GM15510 (cell line): ENCODE measurements around the gene MVK.

Experiments
- POLR2A ChIP-seq: IDR thresholded peaks from 3 replicates; pipeline ENCODE4 v1.6.1; 2011; ENCODE audit warnings: borderline replicate concordance; ENCODE audit not compliant: insufficient read length; ENCODE audit errors: extremely low read depth

Gene MVK

GRCh38 chr12:109539508-109539907, 34.1 kb upstream of the MVK start:
- TF ChIP-seq POLR2A = no peak

GRCh38 chr12:109540526-109541412, 32.8 kb upstream of the MVK start:
- no peak for TF ChIP-seq POLR2A

GRCh38 chr12:109541413-109541726, 32.2 kb upstream of the MVK start:
- TF ChIP-seq POLR2A = no peak

- no peak for TF ChIP-seq POLR2A
These were observed 31.6 kb upstream of the MVK start for GRCh38 chr12:109542014-109542413.

DNA sequence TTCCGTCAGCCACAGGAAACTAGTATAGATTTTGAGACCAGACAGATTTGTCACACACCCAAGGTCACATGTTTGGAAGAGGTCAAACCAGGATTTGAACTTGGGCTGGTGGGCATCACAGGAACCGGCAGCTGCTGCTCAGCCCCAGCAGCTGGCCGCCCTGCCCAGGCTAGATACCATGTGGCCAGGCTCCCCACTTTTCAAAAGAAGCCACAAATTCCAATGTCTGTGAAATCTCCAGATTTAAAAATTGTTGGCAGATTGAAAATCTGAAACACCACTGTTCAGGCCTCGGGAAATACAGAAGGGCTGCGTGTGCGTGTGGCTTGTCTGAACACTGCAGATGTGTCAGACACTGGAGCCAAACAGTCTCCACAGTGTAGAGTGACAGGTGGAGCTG, 30.7 kb upstream of the MVK start:
- TF ChIP-seq POLR2A = no peak

GRCh38 chr12:109544955-109545531, 28.6 kb upstream of the MVK start:
- TF ChIP-seq POLR2A = no peak

DNA sequence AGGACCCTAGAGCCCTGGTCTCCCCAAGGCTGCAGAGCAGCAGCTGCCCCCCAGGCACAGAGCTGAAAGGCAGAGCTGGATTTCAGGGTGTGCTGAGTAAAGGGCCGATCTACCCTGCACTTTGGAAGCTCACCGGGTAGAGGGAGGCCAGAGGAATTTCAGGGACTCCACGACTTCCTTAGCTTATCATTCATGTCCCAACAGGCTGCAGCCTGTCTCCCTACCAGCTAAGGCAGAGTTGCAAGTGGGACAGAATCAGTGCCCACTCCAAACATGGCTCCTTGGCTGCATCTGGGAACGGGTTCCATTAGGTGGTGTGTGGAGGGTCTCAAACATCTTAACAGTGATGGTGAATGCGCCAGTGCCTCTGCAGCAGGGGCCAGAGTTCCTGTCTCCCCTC, 27.8 kb upstream of the MVK start:
- no peak for TF ChIP-seq POLR2A

- no peak for TF ChIP-seq POLR2A
These were observed 26.3 kb upstream of the MVK start for GRCh38 chr12:109547286-109547685.

DNA sequence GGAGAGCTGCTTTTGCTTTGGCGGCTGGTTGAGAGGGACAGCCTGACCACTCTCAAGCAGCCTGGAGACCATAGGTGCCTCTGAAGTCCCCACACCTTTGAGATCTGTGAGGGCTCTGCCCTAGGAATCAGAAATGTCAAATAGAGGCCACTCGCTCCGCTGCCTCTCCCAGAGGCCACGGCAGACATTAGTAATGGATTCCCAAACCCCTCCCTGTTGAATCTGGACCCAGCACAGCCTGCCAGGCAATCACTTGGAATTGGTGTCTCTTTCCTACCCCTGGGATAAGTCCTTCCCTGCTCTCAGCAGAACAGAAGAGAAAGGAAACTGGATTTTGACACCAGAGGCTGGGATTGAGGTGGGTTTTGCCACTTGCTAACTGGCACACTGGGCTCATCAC, 25.3 kb upstream of the MVK start:
- no peak for TF ChIP-seq POLR2A

- no peak for TF ChIP-seq POLR2A
These were observed 23.9 kb upstream of the MVK start for GRCh38 chr12:109549613-109550270.

DNA sequence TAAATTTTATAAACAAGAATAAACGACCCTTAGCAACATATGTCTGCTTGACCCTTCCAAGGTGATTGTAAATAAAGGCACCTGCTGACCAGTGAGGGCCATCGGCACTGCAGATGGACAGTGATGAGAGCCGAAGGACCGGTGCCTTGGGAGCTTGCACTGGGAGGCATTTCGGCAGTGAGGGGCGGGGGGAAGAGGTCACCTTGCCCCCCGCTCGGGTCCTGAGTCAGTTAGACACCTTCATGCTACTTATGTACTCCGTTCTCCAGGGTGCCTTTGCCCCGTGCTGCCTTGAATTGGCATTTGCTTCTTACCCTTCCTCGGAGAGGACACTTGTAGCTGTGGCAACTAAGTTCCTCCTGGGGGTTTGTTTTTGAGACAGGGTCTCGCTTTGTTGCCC, 23.3 kb upstream of the MVK start:
- TF ChIP-seq POLR2A = no peak

GRCh38 chr12:109551108-109551507, 22.5 kb upstream of the MVK start:
- TF ChIP-seq POLR2A = no peak

GRCh38 chr12:109552971-109553370, 20.6 kb upstream of the MVK start:
- TF ChIP-seq POLR2A = no peak

GRCh38 chr12:109553483-109553882, 20.1 kb upstream of the MVK start:
- TF ChIP-seq POLR2A = no peak

DNA sequence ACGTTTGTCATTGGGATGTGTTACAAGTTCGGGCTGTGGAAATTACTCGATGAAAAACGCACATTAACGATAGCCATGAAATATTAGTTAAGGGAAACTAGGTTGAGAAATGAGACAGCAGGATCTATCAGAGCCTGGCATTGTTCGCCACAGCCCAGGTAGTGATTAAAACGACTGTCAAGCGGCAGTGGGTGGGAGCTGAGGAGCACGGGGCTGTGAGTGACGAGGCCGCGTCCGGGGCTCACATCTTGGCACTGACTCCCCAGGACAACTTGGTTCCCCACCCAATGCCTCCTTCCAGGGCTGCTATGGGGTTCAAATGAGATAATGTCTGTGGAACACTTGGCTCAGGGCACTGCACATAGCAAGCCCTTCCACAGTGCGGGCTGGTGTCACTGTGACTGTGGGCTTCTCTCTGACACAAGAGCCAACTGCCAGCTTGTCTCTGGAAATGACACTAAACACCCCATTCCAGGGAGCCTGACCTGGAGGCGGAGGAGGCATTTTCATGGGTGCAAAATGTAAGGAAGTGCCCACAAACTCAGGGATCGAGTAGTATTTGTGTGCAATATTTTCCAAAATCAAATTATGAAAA, 19.6 kb upstream of the MVK start:
- no peak for TF ChIP-seq POLR2A

DNA sequence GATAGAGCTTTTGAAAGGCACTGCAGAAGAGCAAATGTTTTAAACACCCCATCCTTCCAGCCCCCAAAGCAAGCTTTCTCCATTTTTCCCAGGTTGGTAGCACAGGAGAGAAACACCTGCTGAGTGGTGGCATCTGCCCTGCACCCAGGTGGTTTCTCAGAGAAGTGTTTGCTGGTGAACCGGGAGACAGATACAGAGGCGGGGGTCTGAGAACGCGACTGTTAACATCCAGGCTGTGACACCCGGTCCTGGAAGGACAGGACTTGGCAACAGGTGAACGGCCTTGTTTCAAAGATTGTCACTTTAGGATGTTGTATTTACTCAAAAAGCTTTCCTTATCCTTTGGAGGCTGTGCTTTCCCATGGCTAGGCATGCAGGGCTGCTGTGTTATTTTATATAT, 18.8 kb upstream of the MVK start:
- TF ChIP-seq POLR2A = no peak

DNA sequence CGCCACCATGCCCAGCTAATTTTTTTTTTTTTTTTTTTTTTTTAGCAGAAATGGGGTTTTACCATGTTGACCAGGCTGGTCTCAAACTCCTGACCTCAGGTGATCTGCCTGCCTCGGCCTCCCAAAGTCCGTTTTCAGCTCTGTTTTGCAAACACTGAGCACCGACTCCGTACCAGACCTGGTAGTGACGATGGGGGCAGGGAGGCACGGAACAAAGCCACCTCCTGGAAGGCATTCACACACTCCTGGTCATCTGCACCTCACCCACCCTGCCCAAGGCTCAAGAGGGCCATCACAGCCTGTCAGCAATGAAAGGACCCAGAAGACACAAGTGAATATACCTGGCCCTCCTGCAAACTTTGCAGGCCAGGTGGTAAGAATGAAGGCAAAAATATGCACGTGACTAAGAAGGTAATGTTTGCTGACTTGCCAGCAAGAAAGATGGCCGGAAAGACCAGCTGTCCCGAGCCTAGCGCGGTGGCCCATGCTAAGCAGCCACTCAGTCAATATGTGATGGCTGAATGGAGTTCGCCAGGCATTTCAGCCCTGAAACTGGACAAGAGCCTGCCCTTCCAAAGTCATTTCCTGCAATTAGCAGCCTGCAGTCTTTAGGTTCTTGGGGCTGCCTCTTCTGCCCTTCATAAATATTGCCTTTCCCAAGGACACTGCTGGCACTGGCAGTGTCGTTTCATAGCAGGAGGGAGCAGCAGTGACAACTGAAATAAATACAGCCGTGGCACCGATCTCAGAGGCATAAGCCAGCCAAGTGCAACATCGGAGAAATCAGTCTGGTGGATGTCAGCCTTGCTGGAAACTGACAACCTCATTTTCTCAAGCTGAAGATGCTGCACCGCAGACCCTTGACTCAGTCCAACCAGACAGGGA, 17.9 kb upstream of the MVK start:
- TF ChIP-seq POLR2A = no peak
